ENCODE results near the gene P2RY4. TPM values are rescaled to one million over a fixed set of nuclear protein-coding genes. Genes with fewer than 3 reads are reported as not detected.
"Not testable (repeated sequence)": the region's sequence is repeated elsewhere in the genome, so short reads cannot be mapped to it uniquely, and the experiment has no call there.

Gene P2RY4
- total and polyA plus RNA-seq, 10 donors = 0.06 to 1.8 (median 0.95) TPM; not detected in 1

GRCh38 chrX:70280573-70280972 is 20.6 kb upstream of the P2RY4 start:
- no peak overlapping the region for H3K27ac ChIP-seq
- no peak overlapping the region for H3K4me3 ChIP-seq
- intact Hi-C loops (cut with DNase I; ENCODE audit: low total_unique reads) = no loop called here
- DNase-seq = no peak
- 67 to 93% (median 92%) methylated on average over 2 to 3 of the region's 3 CpGs for WGBS, 5 donors
- H3K9me3 ChIP-seq = no peaks in the 10 kb centered on the region
- TF ChIP-seq, protein P1, sequence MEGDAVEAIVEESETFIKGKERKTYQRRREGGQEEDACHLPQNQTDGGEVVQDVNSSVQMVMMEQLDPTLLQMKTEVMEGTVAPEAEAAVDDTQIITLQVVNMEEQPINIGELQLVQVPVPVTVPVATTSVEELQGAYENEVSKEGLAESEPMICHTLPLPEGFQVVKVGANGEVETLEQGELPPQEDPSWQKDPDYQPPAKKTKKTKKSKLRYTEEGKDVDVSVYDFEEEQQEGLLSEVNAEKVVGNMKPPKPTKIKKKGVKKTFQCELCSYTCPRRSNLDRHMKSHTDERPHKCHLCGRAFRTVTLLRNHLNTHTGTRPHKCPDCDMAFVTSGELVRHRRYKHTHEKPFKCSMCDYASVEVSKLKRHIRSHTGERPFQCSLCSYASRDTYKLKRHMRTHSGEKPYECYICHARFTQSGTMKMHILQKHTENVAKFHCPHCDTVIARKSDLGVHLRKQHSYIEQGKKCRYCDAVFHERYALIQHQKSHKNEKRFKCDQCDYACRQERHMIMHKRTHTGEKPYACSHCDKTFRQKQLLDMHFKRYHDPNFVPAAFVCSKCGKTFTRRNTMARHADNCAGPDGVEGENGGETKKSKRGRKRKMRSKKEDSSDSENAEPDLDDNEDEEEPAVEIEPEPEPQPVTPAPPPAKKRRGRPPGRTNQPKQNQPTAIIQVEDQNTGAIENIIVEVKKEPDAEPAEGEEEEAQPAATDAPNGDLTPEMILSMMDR (IDR thresholded peaks at IDR 0.05 in 8 of 11, conservative IDR thresholded peaks at IDR 0.05 in 3 of 11) = no peak
- no peak for TF ChIP-seq POLR2AphosphoS5 (IDR thresholded peaks at IDR 0.05)
- no peak for TF ChIP-seq POLR2A (IDR thresholded peaks at IDR 0.05)
- H3K4me1 ChIP-seq = no peaks in the 10 kb centered on the region
- H3K36me3 ChIP-seq = peaks cover 0 to 26% (median 0%) of the 10 kb centered on the region in 6 donors
- no peaks in the 10 kb centered on the region for H3K27me3 ChIP-seq (replicated peaks in 1 of 7)

DNA sequence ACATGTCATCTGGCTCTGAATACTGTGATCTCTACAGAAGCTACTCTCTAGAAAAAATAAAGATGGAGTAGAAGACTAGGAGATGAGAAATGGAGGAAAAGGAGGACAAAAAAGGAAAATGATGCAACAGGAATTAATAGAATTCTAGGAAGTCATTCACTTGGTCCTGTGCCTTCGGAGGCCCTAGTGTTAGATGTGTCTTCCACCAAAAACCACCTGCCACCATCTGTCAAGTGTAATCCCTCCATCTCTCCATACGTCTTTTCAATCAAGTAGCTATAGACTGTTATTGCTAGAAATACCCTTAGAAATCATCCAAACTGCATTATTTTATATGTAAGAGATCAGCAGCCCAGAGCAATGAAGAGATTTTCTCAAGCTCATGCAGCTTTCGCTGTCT is 19.1 kb upstream of the P2RY4 start:
- H3K4me3 ChIP-seq = no peak overlapping the region
- intact Hi-C loops (cut with DNase I; ENCODE audit: low total_unique reads) = no loop called here
- no peak overlapping the region for H3K27ac ChIP-seq
- no peak for DNase-seq
- no peaks in the 10 kb centered on the region for H3K4me1 ChIP-seq
- WGBS, 5 donors = 78 to 99% (median 84%) methylated on average over 3 of the region's 3 CpGs
- peaks cover 0 to 15% (median 0%) of the 10 kb centered on the region in 6 donors for H3K36me3 ChIP-seq
- TF ChIP-seq POLR2A (IDR thresholded peaks at IDR 0.05) (no peak), POLR2AphosphoS5 (IDR thresholded peaks at IDR 0.05) (no peak)
- TF ChIP-seq, protein P1 (IDR thresholded peaks at IDR 0.05 in 8 of 11, conservative IDR thresholded peaks at IDR 0.05 in 3 of 11) = no peak
- no peaks in the 10 kb centered on the region for H3K27me3 ChIP-seq (replicated peaks in 1 of 7)
- no peaks in the 10 kb centered on the region for H3K9me3 ChIP-seq

DNA sequence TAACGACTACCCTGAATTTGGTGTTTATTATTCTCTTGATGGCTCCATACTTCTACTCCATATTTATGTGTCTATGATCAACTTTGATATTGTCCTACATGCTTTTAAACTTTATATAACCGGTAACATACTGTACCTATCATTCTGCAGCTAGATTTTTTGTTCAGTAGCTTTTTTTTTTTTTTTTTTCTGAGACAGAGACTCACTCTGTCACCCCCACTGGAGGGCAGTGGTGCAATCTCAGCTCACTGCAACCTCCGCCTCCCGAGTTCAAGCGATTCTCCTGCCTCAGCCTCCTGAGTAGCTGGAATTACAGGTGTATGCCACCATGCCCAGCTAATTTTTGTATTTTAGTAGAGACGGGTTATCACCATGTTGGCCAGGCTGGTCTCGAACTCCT is 14.0 kb upstream of the P2RY4 start:
- H3K27me3 ChIP-seq (replicated peaks in 1 of 7); H3K9me3 ChIP-seq; intact Hi-C loops (cut with DNase I; ENCODE audit: low total_unique reads); H3K4me1 ChIP-seq; DNase-seq; H3K4me3 ChIP-seq; H3K36me3 ChIP-seq; H3K27ac ChIP-seq: not testable (repeated sequence)
- WGBS, 5 donors = 76 to 88% (median 86%) methylated on average over 7 of the region's 7 CpGs

DNA sequence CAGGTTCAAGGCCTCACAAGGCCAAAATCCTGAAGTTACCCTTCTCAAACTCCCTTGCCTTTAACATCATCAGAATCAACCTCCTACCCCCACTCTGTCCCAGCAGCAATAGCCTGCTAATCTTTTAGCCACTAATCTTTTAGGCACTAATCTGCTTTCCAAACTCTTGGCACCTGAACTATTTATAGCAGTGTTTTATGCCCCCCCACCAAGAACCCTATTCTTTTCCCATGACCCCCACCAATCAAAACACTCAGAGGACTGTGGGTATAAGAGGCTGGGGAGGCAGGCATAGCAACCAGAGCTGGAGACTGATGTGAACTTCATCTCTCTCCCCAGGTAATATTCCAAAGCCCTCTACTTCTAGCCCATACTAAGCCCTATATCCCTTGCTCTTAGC is 8.0 kb upstream of the P2RY4 start, which contains the start of gene ARR3:
TSS of gene ARR3 (plus strand) at position 301 of the 400 bp plus-strand sequence. CDS start 1,052 bp downstream, outside the sequence.
- no peak for DNase-seq
- no peaks in the 10 kb centered on the region for H3K4me1 ChIP-seq
- no peaks in the 10 kb centered on the region for H3K36me3 ChIP-seq
- H3K27me3 ChIP-seq (replicated peaks in 1 of 7) = no peaks in the 10 kb centered on the region
- intact Hi-C loops (cut with DNase I; ENCODE audit: low total_unique reads) = no loop called here
- H3K27ac ChIP-seq = no peak within 1 kb of the TSS
- H3K9me3 ChIP-seq = no peaks in the 10 kb centered on the region
- TF ChIP-seq, protein P1 (IDR thresholded peaks at IDR 0.05 in 8 of 11, conservative IDR thresholded peaks at IDR 0.05 in 3 of 11) = no peak
- TF ChIP-seq POLR2AphosphoS5 (IDR thresholded peaks at IDR 0.05) = no peak
- H3K4me3 ChIP-seq = no peak within 1 kb of the TSS

- intact Hi-C loops (cut with DNase I; ENCODE audit: low total_unique reads) = no loop called here
- no peaks in the 10 kb centered on the region for H3K4me1 ChIP-seq
- no peak for TF ChIP-seq POLR2AphosphoS5 (IDR thresholded peaks at IDR 0.05)
- no peak for TF ChIP-seq POLR2A (IDR thresholded peaks at IDR 0.05)
- TF ChIP-seq, protein P1 (IDR thresholded peaks at IDR 0.05 in 8 of 11, conservative IDR thresholded peaks at IDR 0.05 in 3 of 11) = no peak
- no peaks in the 10 kb centered on the region for H3K9me3 ChIP-seq
- no peak overlapping the region for H3K27ac ChIP-seq
- H3K4me3 ChIP-seq = no peak overlapping the region
- no peak for DNase-seq
- 66 to 82% (median 67%) methylated on average over 3 of the region's 3 CpGs for WGBS, 5 donors
- no peaks in the 10 kb centered on the region for H3K36me3 ChIP-seq
- no peaks in the 10 kb centered on the region for H3K27me3 ChIP-seq (replicated peaks in 1 of 7)
These were observed 4.8 kb upstream of the P2RY4 start for GRCh38 chrX:70264784-70265183.
